NT2/D1 (cell line): ENCODE data around the gene GARRE1.

Source experiments
- SUZ12 ChIP-seq: IDR thresholded peaks from 2 replicates; pipeline ENCODE4 v1.6.1; 2011; ENCODE audit not compliant: insufficient read length, insufficient read depth; ENCODE audit errors: extremely low read depth
- YY1 ChIP-seq: IDR thresholded peaks from 2 replicates; pipeline ENCODE4 v1.6.1; 2011; ENCODE audit not compliant: insufficient read length, insufficient read depth
- ZNF274 ChIP-seq: IDR thresholded peaks from 2 replicates; pipeline ENCODE4 v1.6.1; 2011; ENCODE audit warnings: mild to moderate bottlenecking, low read depth, low read length

DNA sequence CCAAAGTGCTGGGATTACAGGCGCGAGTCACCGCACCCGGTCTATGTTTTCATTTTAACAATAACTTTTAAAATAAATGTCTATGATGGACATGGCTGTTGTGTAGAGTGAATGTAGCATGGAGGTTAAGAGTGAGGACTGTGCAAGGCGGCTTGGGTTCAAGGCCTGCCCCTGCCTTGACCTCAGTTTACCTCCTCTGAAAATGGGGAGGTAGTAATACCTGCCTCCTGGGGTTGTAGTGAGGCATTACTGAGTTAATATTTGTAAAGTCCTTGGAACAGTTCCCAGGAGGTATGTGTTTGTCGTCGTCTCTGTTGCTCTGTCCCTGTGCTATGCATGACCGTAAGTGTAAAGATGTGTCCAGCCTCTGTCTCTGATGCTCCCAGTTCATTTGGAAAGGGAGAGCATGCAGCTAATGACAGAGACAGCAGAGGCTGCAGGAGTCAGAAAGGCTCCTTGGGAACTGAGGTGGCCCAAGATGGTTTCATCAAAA lies 9.4 kb downstream of the GARRE1 start:
- no peak for TF ChIP-seq ZNF274
- no peak for TF ChIP-seq YY1
- no peak for TF ChIP-seq SUZ12
